Mucosa of rectum (tissue), 2 donors: ENCODE measurements around the gene CDC42BPA.

Source experiments
- H3K27ac ChIP-seq, 2 donors: one replicate each; pipeline ENCODE4 v1.7.0; 2013; ENCODE audit warnings: inconsistent platforms in 2 of 2, low read depth in 2 of 2, low read length in 2 of 2
- H3K27me3 ChIP-seq, 2 donors: one replicate each; pipeline ENCODE4 v1.7.0; 2013; ENCODE audit warnings: low read length in 2 of 2; ENCODE audit not compliant: control insufficient read depth in 2 of 2, insufficient read depth in 2 of 2
- H3K36me3 ChIP-seq, 2 donors: one replicate each; pipeline ENCODE4 v1.7.0; 2013; ENCODE audit warnings: low read length in 2 of 2; ENCODE audit not compliant: control insufficient read depth in 2 of 2, insufficient read depth in 2 of 2
- H3K4me1 ChIP-seq, 2 donors: one replicate each; pipeline ENCODE4 v1.7.0; 2013; ENCODE audit warnings: low read length in 2 of 2, mild to moderate bottlenecking in 1 of 2; ENCODE audit not compliant: control insufficient read depth in 2 of 2, insufficient read depth in 2 of 2
- H3K4me3 ChIP-seq, 2 donors: one replicate each; pipeline ENCODE4 v1.7.0; 2013; ENCODE audit warnings: low read length in 2 of 2
- H3K9ac ChIP-seq, 2 donors: one replicate each; pipeline ENCODE4 v1.7.0; 2013; ENCODE audit warnings: low read length in 2 of 2, low read depth in 1 of 2, mild to moderate bottlenecking in 1 of 2
- H3K9me3 ChIP-seq, 2 donors: one replicate each; pipeline ENCODE4 v1.7.0; 2013; ENCODE audit warnings: low read length in 2 of 2; ENCODE audit not compliant: control insufficient read depth in 2 of 2
- donor health status: healthy.
- donor health status: Normal muscosa, but diverticular disease.

CDC42BPA gene

DNA sequence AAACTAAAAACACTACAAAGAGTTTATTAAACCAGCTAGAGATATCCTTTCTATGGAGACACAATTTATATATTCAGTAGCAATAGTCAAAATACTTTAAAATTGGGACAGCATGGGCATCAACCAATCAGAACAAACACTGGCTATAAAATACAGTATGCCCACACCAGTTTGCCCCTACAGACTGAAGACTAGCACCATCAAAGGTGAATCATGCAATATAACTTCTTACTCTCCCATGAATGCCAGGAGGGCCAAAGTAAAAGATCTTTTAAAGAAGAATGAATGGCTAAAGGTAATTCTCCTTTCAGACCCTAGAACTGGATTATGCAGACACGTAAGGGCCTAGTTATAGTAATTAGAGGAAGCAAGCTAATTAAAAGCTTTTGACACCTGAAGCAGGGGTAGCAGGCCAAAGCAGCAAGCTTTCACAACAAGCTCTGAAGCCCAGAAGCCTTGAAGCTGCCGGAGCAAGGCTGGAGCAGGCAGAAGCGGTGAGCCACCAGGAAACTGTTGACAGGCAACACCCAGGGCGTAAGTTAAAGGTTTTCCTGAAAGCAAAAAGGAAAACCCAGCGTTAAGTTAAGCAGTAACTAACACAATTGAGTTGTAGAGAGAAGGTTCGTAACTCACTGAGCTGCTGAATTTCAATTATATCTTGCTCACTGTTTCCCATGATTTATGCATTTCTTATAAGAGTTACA lies 99.3 kb downstream of the CDC42BPA start:
- no peaks in the 10 kb centered on the region for H3K27me3 ChIP-seq
- H3K4me1 ChIP-seq, result peaks cover 0 to 12% of the 10 kb centered on the region in 2 donors
- peak overlapping the region; percentile 70 to 83 for H3K27ac ChIP-seq
- no peaks in the 10 kb centered on the region for H3K9me3 ChIP-seq
- peak overlapping the region in 1 of 2 donors; percentile 57 for H3K9ac ChIP-seq
- peak overlapping the region in 1 of 2 donors; percentile 16 for H3K4me3 ChIP-seq
- no peaks in the 10 kb centered on the region for H3K36me3 ChIP-seq

- no peak overlapping the region for H3K4me3 ChIP-seq
- no peak overlapping the region for H3K9ac ChIP-seq
- no peak overlapping the region for H3K27ac ChIP-seq
- peaks cover 0 to 12% of the 10 kb centered on the region in 2 donors for H3K4me1 ChIP-seq
- H3K36me3 ChIP-seq, result no peaks in the 10 kb centered on the region
- no peaks in the 10 kb centered on the region for H3K27me3 ChIP-seq
- no peaks in the 10 kb centered on the region for H3K9me3 ChIP-seq
These were observed 102.3 kb downstream of the CDC42BPA start for GRCh38 chr1:227215863-227216510.

- no peaks in the 10 kb centered on the region for H3K36me3 ChIP-seq
- no peaks in the 10 kb centered on the region for H3K27me3 ChIP-seq
- H3K9me3 ChIP-seq, result no peaks in the 10 kb centered on the region
- peaks cover 0 to 6% of the 10 kb centered on the region in 2 donors for H3K4me1 ChIP-seq
- no peak overlapping the region for H3K9ac ChIP-seq
- no peak overlapping the region for H3K27ac ChIP-seq
- H3K4me3 ChIP-seq, result no peak overlapping the region
These were observed 104.1 kb downstream of the CDC42BPA start for GRCh38 chr1:227214207-227214606.

DNA sequence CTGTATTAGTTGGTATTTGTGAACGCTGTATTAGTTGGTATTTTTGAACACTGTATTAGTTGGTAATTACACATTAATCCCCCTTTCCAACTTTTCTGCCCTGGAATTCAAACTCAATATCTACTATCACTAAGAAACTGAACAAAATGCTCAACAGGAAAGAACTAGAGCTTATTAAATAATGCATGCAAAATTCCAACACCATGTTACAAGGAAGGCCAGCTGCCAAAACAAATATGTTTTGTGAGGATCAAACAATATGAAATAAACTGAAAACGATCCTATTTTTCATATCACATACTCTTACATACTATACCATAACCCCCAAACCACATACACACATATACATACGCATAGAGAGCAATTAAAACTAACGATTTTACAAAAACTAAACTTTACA lies 104.9 kb downstream of the CDC42BPA start:
- H3K27ac ChIP-seq, result no peak overlapping the region
- no peaks in the 10 kb centered on the region for H3K36me3 ChIP-seq
- H3K9ac ChIP-seq, result no peak overlapping the region
- H3K27me3 ChIP-seq, result no peaks in the 10 kb centered on the region
- H3K4me1 ChIP-seq, result peaks cover 0 to 3% of the 10 kb centered on the region in 2 donors
- no peak overlapping the region for H3K4me3 ChIP-seq
- no peaks in the 10 kb centered on the region for H3K9me3 ChIP-seq

DNA sequence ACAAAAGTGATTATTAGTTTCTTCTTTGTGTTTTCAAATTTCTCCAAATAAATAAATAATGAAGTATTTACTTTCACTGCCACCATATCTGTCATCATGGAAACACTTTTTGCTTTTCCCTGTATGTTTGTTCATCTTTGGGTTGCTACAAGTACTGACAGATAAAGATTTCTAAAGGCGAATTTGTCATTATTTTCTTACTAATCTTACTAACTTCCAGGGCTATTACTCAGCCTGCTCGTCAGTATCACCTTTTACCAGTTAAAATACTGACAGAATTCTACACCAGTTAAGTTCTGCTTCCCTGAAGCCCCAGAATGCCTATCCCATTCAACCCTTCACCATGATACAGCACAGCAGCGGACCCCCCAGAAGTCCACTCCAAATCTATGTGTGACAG lies 106.1 kb downstream of the CDC42BPA start:
- no peak overlapping the region for H3K9ac ChIP-seq
- H3K27ac ChIP-seq, result no peak overlapping the region
- H3K4me1 ChIP-seq, result no peaks in the 10 kb centered on the region
- H3K27me3 ChIP-seq, result no peaks in the 10 kb centered on the region
- H3K9me3 ChIP-seq, result no peaks in the 10 kb centered on the region
- H3K36me3 ChIP-seq, result no peaks in the 10 kb centered on the region
- H3K4me3 ChIP-seq, result no peak overlapping the region

DNA sequence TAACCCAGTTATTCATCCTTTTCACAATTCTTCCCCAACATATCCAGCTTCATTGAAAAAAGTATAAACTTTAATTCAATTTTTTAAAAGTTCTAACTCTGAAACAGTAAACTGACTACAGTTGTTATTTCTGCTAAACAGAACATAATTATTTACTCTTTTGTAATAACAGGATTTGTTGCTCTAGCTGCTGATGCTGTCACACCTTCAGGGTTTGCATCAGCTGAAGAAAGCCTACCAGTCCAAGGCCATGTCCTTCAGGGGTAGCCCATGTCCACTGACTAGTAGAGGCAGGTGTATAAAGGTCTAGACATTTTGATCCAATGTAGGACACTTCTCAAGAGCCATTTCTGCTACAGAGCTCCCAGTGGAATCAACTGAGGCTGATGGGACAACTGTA lies 107.7 kb downstream of the CDC42BPA start:
- no peak overlapping the region for H3K27ac ChIP-seq
- no peaks in the 10 kb centered on the region for H3K4me1 ChIP-seq
- no peaks in the 10 kb centered on the region for H3K27me3 ChIP-seq
- no peak overlapping the region for H3K4me3 ChIP-seq
- H3K36me3 ChIP-seq, result no peaks in the 10 kb centered on the region
- no peak overlapping the region for H3K9ac ChIP-seq
- H3K9me3 ChIP-seq, result no peaks in the 10 kb centered on the region

DNA sequence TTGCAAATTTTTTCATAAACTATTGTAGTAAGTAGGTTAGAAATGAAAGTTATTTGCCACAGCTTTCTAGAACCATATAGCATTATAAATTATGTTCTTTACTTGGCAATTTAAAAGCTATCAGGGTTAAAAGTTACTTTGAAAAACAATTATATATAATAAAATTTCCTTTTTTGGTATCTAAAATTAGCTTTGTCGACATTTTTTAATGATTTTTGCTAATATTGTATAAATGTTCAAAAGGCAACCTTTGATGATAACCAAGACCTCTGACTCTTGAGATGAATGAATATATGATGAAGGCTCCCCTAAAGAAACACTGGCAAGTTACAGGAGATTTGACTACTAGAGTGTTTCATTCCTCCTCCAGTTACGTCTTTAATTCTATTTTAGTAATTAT lies 121.2 kb downstream of the CDC42BPA start:
- Histone ChIP-seq H3K9me3 (no peaks in the 10 kb centered on the region), H3K27ac (no peak overlapping the region), H3K36me3 (peaks cover 0 to 3% of the 10 kb centered on the region in 2 donors), H3K4me3 (no peak overlapping the region), H3K27me3 (no peaks in the 10 kb centered on the region), H3K9ac (no peak overlapping the region), H3K4me1 (no peaks in the 10 kb centered on the region)

GRCh38 chr1:227192163-227192562 lies 126.1 kb downstream of the CDC42BPA start:
- Histone ChIP-seq H3K27me3 (no peaks in the 10 kb centered on the region), H3K4me3 (no peak overlapping the region), H3K36me3 (peaks cover 0 to 3% of the 10 kb centered on the region in 2 donors), H3K9ac (no peak overlapping the region), H3K27ac (no peak overlapping the region), H3K4me1 (no peaks in the 10 kb centered on the region), H3K9me3 (no peaks in the 10 kb centered on the region)

DNA sequence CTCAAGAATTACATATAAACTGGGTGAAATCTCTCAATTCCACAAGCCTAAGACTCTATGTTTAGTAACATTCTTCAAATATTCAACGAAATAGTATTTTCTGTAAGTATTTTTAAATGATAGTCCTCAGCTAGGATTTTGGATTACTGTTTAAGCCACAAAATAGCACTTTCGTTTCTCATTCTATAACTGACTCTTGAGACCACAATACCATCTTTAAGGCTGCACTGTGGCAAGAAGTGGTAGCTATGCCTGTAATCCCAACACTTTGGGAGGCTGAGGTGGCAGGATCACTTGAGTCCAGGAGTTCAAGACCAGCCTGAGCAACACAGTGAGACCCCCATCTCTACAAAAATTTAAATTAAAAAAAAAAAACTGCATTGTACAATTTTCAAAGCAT lies 126.7 kb downstream of the CDC42BPA start:
- Histone ChIP-seq H3K9me3 (no peaks in the 10 kb centered on the region), H3K9ac (no peak overlapping the region), H3K27ac (no peak overlapping the region), H3K4me3 (no peak overlapping the region), H3K27me3 (no peaks in the 10 kb centered on the region), H3K36me3 (peaks cover 0 to 3% of the 10 kb centered on the region in 2 donors), H3K4me1 (no peaks in the 10 kb centered on the region)

GRCh38 chr1:227190321-227190720 lies 128.0 kb downstream of the CDC42BPA start:
- Histone ChIP-seq H3K36me3 (peaks cover 0 to 3% of the 10 kb centered on the region in 2 donors), H3K4me3 (no peak overlapping the region), H3K27ac (no peak overlapping the region), H3K4me1 (no peaks in the 10 kb centered on the region), H3K9me3 (no peaks in the 10 kb centered on the region), H3K9ac (no peak overlapping the region), H3K27me3 (no peaks in the 10 kb centered on the region)
